HG03066 (cell line): Measurements from ENCODE around the gene NUMB.

Experiments
- ATAC-seq: cut with Tn5 transposase; IDR thresholded peaks from one replicate; pipeline ENCODE4 v1.9.1; 2021; ENCODE audit warnings: low read depth; ENCODE audit not compliant: unreplicated experiment

NUMB gene

DNA sequence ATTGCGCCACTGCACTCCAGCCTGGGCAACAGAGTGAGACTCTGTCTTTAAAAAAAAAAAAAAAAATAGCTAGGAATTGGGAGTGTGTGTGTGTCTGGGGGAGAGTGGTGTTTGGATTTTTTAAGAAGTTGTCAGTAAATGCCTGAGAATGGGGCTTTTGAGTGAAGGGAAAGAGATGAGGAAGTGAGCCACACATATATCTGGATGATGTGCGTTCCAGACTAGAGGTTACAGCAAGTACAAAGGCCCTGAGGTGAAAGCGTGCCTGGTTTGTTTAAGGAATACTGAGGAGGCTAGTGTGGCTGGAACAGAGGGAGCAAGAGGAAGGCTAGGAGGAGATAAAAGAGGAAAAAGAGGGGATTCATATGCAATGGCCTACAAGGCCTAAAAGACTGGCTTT lies 151.1 kb downstream of the NUMB start:
- ATAC-seq: no peak

DNA sequence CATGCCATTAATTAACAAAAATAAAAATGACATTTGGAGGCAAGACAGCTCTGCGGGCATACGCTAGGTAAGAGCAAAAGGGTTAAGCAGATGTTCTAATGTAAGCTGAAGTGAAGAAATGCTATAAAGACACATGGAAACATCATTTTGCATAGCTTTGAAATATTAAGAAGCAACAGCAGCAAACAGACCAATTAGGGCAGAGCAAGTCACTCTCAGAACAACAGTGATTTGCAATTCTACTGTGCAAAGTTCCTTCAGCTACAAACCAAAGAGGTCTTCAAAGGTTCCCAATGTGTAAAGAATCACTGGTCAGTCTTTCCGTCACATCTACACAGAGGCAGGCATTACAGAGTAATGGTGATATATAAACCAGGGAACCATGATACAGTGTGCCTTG lies 152.8 kb downstream of the NUMB start:
- ATAC-seq: no peak

DNA sequence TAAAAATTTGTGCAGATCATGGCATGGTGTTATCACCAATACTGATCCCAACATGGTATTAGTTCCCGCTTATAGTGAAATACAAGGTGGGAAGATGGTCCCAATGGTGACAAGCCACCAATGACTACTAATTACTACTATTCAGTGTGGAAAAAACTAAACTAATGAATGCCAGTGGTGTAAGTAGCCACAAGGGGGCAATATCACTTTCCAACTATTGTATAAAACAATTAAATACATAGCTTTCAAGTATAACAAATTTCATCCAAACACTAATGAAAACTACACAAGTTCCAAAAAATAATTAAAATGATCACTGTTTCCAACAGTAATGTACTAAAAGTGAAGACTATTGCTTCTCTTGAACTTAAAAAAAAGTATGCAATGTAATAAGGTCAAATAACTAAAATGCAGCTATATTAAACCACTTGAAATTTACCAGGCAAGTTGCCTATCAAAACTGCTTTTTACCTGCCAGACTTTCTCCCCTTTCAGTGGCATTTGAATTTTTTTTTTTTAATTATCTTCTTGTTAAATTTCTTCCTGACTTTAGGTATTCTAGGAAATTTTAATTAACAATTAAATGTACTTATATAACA lies 163.0 kb downstream of the NUMB start:
- ATAC-seq: no peak

DNA sequence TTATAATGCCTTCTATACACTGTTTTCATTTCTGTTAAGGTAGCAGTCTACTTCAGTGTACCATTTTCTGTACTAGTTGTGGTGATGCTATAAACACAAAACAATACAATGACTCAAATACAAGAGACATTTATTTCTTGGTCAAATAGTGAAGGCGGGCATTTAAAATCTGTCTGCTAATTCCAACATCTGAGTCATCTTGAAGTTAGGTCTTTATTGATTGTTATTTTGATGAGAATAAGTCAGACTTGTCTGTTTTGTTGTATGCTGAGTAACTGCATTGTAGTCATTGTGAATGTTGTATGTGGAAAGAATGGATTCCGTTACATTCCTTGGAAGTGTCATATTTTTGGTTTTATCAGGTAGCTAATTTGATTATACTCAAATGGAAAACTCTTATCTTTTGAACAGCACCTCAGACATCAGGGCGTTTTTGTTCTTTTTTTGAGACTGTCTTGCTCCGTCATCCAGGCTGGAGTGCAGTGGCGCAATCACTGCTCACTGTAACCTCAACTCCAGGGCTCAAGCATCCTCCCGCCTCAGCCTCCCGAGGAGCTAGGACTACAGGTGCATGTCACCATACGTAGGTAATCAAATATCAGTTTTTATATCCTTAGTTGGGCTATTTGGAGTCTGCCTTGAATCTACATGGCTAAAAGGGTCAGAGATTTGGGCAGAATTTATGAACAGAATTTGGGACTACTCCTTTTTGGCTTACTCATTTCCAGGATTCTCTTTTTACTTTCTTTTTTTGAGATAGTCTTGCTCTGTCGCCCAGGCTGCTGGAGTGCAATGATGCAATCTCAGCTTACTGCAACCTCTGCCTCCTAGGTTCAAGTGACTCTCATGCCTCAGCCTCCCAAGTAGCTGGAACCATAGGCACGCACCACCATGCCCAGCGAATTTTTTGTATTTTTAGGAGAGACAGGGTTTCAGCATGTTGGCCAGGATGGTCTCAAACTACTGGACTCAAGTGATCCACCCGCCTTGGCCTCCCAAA lies 164.3 kb downstream of the NUMB start:
- ATAC-seq: no peak

DNA sequence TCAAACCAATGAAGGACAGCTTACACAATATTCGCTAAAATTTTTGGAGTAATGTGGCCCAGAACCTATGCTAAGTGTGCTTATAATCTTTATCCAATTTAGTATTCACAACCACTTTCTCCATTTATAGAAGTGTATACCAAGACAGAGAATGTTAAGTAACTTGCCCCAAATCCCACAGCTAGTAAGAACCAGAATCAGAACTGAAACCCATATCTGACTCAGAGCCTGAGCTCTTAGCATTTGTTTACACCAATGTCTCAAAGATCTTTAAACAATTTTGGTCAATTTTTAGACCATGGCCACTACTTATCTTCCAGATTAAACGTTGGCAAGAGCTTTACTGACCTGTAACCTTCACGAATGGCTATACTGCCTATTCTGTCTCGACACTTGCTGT lies 168.1 kb downstream of the NUMB start:
- peak; percentile 76 for ATAC-seq

DNA sequence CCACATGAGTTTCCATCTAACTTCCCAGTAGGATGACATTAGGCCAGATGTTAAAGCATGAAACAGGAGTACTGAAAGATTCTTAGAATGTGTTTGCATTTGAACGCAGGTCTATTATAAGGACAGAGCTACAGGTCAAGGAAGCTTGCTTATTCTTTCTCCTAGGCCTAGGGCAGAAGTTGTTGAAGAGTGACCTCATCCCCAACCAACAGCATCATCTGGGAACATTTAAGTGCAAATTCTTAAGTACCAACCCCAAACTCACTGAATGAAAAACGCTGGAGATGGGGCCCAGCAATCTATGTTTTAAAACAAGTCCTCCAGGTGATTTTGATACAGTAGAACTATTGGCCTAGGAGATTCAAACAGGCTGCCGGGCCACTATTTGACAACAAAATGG lies 168.6 kb downstream of the NUMB start:
- no peak for ATAC-seq

DNA sequence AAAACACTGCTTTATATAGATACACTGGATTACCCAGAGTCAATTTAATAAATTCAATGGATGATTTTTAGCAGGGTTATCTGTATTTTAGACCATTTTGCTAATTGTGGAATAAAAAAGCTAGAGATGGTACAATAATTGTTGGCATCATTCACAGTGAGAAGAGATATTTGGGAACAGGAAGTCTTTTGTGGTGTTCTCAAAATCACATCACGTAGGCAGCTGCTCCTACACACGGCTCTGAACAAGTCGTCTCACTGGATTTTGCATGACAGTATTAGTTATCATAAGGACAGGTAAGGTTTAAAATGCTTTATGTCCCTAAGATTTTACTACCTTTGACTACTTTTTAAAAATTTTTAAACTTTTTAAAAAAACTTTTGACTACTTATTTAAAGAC lies 169.0 kb downstream of the NUMB start:
- no peak for ATAC-seq

DNA sequence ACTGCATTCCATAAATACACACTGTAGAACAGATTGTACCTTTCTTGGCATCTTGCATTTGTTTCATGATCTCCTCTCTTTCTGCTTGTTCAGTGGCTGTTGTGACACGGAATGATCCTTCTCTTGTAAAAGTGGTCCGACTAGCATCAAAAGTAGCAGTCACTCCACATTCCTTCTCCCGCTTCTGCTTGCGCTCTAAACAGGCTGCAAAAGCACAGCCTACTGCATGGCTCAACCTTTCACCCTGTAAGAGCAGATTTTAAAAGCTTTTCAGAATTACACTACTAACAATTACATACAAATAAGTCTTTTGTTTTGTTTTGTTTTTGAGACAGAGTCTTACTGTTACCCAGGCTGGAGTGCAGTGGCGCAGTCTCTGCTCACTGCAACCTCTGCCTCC lies 171.3 kb downstream of the NUMB start:
- no peak for ATAC-seq

DNA sequence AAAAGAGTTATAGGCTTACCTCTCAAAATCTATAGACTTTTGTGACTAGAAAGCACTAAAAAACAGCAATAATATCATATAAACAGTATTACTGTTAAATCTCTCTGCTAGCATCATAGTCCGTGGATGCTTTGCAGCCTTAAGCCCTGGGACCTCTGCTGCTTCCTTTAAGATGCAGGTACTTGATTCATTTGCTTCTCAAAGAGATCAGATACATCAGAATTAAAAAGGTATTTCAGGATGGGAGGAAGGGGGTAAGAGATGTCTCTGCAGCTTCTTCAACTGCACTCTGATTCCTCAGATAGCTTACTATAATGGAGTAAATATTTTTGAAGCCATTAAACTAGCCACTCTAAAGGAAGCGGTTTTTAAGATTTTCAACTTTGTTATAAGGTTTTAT lies 171.7 kb downstream of the NUMB start:
- ATAC-seq: no peak

DNA sequence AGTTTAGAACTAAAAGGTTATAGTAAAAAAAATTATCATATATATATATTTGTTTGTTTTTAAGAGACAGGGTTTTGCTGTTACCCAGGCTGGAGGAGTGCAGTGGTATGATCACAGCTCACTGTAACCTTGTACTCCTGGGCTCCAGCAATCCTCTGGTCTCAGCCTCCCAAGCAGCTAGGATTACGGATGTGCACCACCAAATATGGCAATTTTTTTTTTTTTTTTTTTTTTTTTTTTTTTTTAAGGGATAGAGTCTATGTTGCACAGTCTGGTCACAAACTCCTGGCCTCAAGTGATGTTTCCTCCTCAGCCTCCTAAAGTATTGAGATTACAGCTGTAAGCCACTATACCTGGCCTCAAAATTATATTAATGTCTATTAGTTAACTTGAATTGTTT lies 172.4 kb downstream of the NUMB start:
- no peak for ATAC-seq

DNA sequence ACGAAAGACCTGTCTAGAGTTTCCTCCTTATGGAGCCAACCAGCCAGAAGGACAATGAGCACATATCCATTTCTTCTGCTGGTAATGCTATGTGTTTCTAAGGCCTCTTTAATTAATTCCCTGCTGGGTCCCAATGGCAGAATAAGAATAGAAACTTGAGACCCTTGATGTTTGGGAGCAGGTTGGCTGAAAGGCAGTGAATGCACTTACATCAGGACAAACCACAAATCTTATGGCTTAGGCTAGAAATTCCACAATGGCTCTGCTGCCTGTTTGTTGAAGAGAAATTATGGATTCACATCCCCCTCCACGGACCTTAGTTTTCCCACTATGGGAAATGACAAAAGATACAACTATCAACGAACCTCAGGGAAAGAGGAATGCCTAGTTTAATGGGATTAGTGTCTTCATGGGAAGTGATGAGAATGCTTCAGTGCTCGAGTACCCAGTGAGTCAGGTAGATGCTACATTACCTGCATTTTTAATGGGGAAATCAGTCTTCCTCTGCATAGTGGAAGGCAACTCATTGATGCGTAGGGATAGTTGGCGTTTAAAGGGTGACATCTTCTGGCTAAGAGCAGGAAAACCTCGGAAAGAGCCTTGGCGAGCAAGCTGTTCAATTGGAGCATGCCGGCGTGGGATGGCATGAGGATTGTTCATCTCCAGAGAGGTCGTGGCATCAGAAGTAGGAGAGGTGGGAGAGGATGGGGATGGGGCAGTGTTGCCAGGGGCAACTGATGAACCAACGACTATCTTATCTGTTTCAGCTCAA lies 174.6 kb downstream of the NUMB start:
- no peak for ATAC-seq

DNA sequence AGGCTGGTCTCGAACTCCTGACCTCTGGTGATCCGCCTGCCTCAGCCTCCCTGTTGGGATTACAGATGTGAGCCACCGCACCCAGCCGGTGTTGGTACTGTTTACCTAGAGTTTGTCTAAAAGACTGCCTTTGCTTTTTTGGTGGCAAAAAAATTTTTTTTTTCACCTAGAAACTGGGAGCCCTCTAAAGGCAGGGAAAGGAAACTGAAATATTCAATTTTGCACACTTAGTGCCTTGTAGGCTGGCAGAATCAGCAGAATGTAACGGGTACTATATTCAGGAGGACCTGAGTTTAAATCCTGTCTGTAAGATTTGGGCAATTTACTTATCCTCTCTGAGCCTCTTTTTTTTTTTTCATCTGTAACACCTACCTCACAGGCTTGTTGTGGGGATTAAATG lies 177.4 kb downstream of the NUMB start:
- no peak for ATAC-seq

DNA sequence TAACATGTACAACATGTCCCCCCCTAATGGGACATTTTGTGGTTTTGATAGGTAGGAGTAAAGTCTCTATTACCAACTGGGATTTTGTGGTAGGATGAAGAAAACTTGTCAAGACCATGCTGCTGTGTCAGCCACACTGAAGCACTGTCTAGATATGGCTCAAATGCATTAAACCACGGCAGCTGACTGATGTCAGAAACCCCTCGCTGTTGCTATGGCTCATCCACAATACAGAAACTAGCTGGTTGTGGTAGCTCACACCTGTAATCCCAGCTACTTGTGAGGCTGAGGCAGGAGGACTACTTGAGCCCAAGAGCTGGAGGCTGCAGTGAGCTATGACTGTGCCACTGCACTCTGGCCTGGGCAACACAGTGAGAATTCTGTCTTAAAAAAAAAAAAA lies 181.0 kb downstream of the NUMB start:
- no peak for ATAC-seq

DNA sequence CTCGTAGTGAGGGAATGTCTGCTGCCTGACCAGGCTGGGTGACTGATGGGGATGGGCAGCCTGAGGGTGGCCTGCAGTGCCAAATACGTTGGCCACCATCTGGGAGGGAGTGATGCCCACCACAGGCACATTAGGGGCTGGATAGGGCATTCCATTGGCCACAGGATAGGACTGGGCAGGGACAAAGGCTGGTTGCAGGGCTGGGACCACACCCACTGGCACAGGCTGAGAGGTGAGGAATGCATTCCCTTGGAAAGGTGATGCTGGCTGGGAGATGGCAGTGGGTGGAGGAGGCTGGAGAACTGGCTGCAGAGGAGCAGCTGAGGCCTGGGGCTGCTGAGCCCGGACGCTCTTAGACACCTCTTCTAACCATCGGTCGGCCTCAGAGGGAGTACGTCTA lies 181.5 kb downstream of the NUMB start:
- no peak for ATAC-seq

DNA sequence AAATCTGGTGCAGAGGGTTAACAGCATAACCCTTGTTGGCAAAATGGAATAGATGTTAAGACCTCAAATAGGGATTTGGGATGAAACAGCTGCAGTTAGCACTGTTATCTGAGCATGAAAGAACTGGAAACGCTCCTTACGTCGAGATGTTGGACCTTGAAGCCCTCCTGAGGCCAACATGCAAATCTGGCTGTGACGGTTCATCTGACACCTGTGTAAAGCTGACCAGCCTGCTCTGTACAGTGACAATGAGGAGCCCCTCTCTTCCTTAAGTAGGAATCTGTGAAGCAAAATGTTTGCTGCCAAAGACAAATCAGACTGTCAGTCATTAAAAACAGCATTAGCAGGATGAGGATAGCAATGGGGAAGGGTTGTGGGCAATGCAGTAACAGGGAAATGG lies 184.5 kb downstream of the NUMB start:
- no peak for ATAC-seq

DNA sequence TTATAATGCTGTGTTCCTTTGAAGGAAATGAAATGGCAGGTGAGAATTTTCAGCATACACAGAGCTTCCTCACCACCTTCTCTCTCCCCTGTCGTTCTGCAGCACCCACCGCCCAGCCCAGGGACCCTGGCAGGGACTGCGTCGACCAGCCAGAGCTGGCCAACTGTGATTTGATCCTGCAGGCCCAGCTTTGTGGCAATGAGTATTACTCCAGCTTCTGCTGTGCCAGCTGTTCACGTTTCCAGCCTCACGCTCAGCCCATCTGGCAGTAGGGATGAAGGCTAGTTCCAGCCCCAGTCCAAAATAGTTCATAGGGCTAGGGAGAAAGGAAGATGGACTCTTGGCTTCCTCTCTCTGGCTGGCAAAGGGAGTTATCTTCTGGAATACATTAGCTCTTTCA lies 186.0 kb downstream of the NUMB start:
- ATAC-seq: no peak

DNA sequence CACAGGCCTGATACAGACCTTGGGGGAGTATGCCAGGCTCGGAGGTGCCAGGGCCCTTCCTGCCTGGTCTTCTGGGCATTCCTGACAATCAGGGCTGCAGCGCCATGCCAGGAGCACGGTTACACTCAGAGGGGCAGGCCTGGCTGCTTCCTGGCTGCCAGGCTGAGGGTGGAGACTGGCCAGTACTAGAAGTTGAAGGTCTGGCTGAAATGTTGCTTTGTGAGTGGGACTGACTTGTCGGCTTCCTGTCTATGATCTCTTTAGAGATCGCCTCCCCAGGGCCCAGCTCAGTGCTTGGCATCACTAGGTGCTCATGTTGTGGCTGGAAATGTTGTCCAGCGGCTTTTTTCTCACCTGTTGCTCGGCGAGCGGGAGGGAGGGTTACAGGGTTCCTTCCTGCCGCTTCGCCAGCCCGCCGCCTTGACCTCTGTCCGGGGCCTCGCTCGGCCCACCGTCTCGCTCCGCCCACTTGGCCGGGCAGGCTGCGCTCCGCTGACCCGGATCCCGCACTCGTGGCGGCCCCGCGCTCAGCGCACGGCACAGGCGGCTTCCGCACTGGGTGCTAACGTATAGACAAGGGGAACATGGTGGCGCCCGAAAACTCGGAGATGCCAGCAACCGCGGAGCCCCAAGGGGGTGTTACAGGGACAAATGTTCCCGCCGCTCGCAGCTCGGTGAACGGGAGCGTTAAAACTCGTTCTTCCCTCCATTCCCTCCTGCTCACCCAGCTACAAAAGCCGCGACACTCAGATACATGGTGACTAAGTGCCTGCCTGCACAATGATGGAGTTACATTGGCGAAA lies 188.4 kb downstream of the NUMB start:
- ATAC-seq: peak; percentile 75

DNA sequence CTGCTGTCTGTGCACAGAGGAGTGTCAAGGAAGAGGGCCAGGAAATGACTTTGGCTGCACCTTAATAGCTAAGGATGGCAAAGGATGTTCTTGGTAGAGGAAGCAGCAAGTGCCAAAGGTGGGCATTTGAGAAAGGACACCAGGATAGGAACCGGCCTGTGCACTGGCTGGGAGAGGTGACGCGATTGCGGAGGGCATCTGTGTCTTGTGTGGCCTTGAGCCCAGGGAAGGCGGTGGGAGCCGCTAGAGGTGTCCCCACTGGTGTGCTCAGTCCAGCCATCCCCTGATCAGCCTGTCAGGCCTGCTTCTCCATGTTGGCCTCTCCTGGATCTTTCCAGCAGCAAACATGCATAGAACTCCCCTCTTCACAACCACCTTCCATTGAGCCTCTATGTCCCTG lies 190.9 kb downstream of the NUMB start:
- no peak for ATAC-seq

DNA sequence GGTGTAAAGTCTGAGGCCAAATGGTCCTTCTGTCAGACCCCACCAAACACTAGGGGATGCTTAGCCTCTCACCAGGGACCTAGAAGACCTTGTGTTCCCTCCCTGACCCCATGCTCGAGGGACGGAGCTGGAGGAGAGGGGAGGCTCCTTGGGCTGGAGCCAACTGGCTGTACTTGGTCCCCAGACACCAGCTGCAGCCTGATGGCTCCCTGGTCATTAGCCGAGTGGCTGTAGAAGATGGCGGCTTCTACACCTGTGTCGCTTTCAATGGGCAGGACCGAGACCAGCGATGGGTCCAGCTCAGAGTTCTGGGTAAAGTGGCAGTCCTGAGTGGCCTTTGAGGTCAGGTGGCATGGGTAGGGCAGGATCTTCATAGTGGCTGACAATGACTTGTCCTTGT lies 192.0 kb downstream of the NUMB start:
- no peak for ATAC-seq

DNA sequence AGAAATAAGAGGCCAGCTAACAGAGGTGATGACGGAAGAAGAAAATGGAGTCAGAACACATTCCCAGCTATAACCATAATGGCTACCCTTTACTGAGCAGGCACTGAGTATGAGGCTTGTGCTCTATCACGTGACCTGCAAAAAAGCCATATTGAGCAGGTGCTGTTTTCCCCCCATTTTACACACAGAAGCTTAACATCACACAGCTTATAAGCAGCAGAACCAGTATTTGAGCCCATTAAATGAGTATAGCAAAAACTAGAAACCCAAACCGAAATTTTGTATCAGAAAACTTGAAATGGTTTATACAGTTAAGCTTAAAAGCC lies 192.7 kb downstream of the NUMB start:
- ATAC-seq: no peak
